ENCODE measurements around the gene LCN12.

DNA sequence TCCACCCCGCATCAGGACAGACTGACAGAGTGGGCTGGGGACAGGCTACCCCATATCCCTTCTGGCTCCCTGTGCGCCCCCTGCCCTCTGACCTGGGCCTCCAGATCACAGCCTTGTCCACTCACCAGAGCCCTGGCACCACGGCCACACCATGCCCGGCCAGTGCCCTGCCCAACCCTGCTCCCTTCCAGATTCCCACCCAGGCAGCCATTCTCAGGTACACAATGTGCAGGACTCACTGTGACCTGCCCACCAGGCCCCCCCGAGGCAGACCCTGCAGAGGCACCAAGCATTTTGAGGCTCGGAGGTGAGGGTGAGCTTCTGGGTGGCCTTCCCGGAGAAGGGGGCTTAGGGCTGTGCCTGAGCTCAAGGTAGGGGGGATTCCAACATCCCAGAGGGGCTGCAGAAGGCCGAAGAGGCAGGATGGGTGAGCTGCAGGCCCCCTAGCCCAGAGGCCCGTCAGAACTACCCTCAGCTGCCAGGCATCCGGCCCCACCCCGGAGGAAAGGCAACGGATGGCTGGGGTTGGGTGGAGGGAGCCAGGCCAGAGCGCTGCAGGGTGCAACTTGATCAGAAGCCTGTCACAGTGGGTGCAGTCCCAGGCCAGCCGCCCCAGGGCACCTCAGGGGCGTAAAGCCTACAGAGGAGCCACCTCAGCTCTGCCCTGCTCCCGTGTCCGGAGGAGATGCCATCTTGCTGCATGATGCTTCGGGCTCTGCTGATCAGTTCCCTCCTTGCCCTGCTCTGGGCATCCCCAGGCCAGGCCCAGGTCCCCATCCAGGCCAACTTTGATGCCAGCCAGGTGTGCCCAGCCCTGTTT is 30.4 kb downstream of the LCN12 start, which contains the start of gene LCNL1:
- TF ChIP-seq, protein P1, sequence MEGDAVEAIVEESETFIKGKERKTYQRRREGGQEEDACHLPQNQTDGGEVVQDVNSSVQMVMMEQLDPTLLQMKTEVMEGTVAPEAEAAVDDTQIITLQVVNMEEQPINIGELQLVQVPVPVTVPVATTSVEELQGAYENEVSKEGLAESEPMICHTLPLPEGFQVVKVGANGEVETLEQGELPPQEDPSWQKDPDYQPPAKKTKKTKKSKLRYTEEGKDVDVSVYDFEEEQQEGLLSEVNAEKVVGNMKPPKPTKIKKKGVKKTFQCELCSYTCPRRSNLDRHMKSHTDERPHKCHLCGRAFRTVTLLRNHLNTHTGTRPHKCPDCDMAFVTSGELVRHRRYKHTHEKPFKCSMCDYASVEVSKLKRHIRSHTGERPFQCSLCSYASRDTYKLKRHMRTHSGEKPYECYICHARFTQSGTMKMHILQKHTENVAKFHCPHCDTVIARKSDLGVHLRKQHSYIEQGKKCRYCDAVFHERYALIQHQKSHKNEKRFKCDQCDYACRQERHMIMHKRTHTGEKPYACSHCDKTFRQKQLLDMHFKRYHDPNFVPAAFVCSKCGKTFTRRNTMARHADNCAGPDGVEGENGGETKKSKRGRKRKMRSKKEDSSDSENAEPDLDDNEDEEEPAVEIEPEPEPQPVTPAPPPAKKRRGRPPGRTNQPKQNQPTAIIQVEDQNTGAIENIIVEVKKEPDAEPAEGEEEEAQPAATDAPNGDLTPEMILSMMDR (optimal IDR thresholded peaks at IDR 0.05 in 1 of 3, IDR thresholded peaks at IDR 0.05 in 1 of 3, conservative IDR thresholded peaks at IDR 0.05 in 1 of 3; ENCODE audit: extremely low read depth in 1 of 3, insufficient read depth in 2 of 3, low read length in 3 of 3), result no peak
- TF ChIP-seq EZH2 (IDR thresholded peaks at IDR 0.05; ENCODE audit: low read length), result no peak
